HG03175 (cell line): Measurements from ENCODE around the gene BCL6.
A peak's percentile ranks its signal among the peaks of the same experiment; 100 is the strongest.

Source experiments
- ATAC-seq: cut with Tn5 transposase; IDR thresholded peaks from one replicate; pipeline ENCODE4 v1.9.1; 2021; ENCODE audit warnings: mild to moderate bottlenecking, moderate library complexity; ENCODE audit not compliant: unreplicated experiment

The BCL6 gene

DNA sequence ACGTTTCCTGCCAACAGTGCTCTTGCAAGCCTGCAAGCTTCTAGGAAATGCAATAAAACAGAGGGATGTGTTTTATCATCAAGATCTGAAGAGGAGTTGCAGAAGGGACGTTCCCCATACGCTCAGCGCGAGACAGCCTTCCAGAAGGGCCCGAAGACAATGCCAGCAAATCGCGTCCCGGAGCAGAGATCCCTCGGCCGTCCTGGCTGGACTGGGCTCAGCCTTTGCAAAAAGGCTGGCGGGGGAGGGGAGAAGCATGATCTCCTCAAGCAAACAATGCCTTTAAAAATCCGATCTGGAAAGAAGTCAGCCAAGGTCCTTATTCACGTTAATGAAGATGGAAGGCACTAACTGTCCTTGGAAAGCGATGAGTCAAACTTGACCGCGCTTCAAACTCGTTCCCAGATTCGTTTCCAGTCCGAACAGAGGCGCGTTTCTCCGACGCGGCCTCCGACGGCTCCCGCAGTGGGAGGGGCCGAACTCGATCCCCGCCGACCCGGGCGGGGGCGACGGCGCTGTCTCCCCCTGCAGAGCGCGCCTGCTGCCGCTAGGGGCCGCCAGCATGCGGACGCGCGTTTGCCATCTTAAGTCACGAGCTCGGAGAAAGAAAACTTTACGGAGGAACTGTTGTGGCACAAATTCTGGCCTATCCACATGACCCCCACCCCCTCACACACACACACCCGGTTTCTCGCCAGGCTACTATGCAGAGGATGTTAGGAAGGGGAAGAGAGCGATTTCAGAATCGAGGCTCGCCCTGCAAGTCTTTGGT lies 5.5 kb downstream of the BCL6 start:
- no peak for ATAC-seq

DNA sequence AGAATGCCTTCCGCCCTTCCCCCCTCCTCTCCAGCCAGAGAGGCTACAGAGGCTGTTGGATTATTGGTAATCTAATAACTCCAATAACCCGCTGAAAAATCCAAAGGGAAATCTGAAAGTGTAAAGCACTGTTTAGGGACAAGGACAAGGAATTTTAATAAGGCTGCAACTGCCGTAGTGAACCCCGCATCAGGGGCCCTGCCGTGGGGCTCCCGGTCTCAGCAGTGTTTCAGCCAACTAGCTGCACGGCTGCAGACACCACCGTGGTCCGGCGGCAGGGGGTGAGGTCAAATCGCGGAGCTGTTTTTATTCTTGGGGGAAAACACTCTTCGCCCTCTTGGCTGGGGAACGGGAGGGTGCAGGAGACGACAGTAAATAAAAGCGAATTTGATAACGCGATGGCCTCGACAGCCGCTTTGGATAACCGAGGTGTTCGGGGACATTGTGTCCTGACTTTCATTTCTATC lies 6.1 kb downstream of the BCL6 start:
- no peak for ATAC-seq

DNA sequence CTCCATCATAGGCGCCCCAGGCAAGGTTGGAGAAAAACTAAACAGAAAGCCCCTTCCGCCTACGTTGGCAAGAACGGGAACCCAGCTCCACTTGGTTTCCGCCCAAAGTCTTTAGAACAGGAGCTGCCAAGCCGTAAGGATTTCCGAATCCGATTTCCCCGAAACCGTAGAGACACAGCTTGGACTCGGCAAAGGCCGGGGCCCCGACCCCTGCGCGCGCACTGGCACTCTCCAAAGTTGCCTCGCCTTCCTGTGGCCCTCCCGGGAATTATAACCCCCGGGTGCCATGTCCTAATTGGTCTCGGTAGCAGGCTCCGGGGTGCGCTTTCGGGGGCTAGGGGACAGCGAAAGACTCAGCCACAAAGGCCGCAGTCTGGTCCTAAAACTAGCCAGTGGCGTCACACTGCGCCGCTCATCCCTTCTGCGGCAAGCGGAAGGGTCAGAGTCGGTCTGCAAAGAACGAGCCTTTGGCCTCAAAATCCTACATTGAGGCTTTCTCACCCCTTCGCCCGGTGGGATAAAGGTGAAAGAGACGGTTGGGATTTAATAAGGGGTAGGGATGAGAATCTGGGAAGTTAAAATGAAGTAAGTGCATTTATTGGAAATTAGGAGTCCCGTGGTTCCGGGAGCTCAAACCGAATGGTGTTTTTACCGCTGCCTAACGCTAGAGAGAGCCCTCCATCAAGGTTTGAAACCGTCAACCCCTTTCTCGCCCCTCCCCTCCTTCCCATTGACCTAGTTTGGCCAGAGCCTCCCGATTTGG lies 6.8 kb downstream of the BCL6 start:
- peak; percentile 56 for ATAC-seq

DNA sequence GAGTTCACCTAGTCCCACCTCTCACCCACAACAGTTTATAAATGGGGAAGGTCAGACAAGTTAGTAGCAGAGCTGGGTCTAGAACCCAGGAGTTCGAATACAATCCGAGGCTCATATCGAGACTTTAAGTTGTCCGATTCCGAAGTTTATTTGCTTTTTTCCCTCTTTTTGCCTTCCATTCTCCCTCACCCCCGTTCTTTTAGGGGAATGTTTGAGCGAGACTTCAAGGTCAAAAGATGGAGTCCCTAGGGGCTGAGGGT lies 7.3 kb downstream of the BCL6 start:
- ATAC-seq = no peak

DNA sequence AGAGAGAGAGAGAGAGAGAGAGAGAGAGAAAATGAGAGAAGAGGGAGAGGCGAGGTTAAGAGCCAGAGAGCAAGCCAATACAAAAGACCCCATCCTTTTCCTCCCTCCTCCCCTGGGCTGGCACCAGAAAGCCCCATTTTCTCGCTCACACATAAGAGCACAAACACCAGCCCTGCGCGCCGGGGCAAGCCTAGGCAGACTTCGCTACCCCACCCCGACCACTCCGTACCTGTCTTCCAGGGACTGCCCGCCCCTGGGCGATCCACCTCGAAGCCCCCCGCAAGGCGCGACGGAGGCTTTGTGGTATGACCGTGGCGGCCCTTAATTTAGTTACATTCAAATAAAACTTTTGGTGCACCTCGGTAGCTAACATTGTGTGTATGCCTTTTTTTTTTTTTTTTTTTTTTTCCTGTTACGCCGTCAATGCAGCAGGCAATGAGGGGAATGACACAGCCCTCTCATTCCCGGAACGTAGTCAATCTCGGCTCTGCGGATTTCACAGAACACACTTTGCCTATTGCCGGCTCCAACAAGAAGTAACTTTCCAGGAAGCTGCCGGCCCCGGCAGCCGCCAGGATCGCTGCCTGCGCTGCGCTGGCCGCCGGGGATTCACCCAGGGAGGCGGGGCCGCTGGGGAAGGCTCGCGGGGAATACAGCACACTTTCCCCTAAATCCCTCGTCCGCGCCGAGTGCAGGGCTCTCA lies 7.7 kb downstream of the BCL6 start:
- ATAC-seq = no peak

DNA sequence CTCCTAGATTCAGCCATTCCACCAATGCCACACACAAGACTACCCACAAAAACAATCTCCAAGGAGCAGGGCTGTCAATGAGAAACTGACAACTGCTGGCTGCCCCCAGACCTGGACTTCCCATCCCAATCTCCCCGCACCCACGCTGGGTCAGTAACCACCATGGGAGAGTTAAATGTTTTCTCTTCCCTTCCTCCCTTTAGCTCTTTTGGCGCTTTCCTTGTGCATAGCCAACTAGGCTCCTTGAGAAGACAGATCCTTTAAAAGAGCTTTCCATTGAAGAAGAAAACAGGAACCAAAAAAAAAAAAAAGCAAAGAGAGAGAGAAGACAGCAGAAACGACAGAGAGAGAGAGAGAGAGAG lies 8.3 kb downstream of the BCL6 start:
- no peak for ATAC-seq

DNA sequence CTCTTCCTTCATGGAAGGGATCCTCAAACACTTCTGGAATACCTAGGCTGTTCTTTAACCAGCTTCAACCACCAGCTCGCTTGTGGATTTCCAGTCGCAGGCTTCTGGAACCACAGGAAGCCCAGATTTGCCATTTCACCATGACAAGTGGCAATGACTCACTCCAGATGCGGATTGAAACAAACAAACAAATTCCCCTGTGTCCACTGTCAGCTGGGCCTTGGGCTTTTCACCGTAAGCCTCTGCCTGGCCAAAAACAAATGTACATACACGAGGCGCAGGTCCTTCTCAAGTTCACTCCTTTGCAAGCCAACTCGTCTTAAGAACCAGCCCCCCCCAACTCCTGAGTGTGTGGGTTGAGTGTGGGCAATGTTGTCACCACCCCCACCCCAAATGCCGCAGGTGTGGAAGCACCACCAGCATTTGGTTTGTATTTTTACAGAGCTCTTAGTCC lies 8.8 kb downstream of the BCL6 start:
- no peak for ATAC-seq

DNA sequence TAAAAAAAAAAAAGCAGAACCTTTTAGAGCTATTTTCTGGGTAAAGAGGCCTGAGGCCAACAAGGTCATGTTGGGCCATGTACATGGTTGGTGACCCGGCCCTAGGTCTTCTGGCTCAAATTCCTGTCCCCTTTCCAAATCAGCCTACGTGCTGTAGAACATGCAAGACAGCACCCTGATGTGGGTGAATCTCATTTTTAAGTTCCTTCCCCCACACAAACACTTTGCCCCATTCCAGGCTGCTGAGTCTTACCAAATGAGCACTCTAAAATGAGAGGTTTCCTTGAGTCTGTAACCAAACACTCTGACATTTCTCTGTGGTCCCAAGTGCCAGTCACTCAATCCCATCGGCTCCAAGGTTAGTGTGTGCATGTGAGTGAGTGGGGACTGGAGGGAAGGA lies 9.4 kb downstream of the BCL6 start:
- no peak for ATAC-seq

DNA sequence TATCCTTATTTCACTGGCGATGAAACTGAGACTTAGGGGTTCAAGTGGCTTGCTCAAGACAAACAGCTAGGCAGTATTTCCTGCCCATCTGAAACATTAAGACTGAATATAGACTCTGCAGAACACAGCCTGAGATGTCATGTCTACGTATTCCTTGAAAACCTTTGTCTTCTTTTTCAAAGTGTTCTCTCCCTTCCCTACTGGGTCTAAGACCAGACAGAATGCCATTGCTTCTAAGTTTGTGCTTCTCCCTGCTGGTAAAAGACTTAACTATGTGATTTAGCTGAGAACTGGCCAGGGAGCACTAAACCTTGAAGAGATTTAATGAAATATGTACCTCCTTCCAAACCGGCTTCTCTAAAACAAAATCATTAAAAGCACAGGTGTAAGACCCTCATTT lies 9.9 kb downstream of the BCL6 start:
- no peak for ATAC-seq

DNA sequence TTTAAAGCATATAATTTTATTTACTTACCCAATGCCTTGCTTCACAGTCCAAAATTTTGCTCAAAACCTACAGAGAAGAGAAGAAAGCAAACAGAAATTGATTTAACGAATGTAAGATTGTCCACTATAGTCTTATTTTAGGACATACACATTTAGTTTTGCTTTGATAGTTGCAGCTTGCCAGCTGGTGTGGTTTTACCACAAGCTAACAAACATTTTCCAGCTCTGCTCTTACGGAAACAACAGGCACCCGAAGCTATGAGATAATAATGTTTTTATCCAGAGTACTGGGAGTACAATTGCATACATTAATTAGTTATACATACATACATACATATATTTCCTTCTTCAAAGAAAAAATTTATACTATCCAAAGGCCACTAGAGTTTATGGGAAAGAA lies 10.4 kb downstream of the BCL6 start:
- ATAC-seq = no peak

DNA sequence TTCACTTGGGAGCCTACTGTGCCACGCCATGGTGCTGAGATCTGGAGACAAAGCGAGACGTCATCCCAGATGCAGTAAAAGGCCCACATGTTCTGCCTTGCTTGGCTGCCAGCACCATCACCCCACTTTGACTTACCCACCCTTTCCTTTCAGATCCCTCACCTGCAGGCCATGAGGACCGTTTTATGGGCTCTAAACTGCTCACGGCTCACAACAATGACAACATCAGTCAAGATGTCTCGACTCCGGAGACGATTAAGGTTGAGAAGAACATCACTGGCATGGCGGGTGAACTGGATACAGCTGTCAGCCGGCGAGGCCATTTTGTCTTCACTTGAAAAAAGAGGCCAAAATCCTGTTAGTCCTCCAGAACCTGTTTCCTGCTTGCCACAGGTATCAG lies 11.9 kb downstream of the BCL6 start:
- no peak for ATAC-seq

DNA sequence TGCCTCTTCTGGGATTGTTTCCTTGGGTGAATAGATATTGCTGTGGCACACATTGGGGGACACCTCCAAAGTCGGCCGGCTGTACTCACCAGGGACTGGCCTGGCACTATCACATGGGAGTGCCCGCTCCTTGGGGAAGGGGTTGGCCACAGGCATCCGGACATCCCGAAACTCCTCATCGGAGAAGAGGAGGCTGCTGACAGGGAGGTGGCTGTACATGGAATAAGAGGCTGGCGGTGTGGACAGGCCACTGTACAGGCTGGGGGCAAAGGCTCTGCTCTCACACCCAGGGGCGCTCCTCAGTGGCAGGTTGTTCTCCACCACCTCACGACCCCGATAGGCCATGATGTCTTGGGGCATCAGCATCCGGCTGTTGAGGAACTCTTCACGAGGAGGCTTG lies 15.7 kb downstream of the BCL6 start:
- no peak for ATAC-seq

DNA sequence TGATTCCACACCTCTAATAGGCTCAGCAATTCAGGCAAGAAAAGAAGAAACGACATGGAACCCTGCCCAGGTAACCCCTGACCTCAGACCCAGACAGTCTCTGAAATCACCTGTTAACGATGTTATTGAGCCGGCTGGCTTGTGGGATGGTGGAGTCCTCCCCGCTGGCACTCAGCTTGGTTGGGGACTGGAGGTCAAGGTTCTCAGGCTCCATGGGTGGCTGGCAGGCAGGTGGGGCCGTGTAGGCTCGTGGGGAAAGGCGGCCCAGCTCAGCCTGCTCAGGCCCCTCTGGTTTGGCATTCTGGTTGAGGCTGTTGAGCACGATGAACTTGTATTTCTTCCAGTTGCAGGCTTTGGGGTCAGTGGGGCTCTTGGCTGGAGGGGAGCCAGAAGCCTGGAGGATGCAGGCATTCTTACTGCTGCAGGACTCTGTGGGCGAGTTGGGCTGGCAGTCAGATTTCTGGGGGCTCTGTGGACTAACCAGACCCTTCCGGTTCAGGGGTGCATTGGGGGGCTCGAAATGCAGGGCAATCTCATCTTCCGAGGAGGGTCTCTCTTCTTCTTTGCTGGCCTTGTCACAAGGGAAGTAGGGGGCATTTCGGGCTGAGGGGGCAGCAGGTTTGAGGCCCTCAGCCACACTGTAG lies 16.2 kb downstream of the BCL6 start:
- ATAC-seq = no peak

DNA sequence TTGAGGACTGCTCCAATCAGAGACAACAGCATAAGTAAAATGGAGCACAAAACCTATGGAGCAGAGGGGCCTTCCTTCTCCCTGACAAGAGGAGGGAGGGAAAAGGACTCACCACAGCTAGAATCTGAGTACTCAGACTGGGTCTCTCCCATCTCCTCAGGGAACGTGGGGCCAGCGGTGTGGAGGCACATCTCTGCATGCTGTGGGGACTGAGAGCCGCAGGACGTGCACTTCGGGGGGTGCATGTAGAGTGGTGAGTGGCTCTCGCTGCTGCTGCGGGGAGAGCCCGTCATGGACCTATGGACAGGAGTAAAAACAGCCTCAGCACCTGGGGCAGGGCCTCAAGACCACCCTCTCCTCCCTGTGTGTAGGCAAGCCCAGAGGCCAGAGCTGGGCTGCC lies 17.0 kb downstream of the BCL6 start:
- no peak for ATAC-seq

DNA sequence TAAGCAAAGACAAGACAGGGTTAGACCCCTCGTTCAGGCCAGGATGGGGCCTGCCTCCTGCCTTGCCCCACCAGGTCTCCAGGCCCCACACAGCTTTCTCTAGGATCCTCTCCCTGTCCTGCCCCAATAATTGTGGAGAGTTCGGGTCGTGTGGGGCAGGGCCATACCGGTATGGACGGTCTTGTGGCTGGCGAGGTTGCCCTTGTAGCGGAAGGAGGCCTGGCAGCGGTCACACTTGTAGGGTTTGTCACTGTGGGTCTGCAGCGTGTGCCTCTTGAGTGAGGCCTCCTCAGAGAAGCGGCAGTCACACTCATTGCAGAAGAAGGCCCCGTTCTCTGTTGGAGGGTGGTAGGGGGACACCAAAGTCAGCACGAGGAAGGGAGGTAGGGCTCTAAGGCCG lies 18.7 kb downstream of the BCL6 start:
- ATAC-seq = no peak

DNA sequence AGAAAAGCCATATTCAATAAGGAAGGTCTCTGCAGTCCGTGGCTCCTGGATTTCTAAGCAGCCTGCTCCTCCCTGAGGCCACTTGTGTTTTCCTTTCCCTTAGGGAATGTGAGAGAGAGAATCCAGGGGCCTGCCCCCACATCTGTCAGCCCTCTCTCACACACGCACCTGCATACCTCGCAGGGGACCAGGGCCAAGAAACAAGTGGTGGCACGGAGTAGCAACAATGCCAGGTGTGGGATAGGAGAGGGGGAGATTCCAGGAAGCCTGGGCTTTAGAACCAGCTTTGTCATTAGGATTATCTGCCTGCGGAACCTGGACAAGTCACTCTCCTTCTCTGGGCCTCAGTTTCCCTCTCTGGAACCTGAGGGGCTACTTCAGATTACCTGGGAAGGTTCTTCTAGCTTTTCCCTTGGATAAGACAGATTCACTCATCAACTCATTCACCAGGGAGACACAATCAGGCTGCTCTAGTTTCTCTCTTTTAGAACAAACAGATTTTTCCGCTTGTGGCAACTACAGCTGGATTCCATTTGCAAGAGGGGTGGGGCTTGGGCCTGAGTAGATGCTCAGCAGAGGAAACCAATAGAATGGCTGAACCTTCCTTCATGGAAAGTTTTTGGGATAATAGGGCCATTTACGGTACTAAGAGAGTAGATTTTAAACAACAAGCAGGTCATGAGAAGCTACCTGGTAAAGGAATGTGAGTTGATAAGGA lies 19.5 kb downstream of the BCL6 start:
- no peak for ATAC-seq

DNA sequence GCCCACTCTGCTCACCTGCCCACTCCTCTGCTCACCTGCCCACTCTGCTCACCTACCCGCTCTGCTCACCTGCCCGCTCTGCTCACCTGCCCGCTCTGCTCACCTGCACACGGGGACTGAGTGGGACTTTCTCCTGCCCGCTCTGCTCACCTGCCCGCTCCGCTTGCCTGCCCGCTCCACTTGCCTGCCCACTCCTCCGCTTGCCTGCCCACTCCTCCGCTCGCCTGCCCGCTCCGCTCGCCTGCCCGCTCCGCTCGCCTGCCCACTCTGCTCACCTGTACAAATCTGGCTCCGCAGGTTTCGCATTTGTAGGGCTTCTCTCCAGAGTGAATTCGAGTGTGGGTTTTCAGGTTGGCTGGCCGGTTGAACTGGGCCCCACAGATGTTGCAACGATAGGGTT lies 20.0 kb downstream of the BCL6 start:
- no peak for ATAC-seq

DNA sequence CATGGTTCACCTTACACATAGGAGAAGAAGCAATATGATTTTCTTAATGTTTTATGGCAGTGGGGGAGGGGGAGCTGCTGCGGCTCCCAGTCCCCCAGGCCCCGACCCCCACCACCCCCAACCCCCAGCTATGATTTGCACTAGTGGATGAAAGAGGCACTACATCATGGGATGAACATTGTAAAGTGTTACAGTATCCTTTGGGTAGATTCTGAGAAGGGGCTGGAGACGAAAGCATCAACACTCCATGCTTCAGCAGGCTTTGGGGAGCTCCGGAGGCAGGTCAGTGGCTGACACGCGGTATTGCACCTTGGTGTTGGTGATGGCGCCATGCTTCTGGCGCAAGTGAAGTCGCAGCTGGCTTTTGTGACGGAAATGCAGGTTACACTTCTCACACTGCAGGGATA lies 23.1 kb downstream of the BCL6 start:
- ATAC-seq = no peak

DNA sequence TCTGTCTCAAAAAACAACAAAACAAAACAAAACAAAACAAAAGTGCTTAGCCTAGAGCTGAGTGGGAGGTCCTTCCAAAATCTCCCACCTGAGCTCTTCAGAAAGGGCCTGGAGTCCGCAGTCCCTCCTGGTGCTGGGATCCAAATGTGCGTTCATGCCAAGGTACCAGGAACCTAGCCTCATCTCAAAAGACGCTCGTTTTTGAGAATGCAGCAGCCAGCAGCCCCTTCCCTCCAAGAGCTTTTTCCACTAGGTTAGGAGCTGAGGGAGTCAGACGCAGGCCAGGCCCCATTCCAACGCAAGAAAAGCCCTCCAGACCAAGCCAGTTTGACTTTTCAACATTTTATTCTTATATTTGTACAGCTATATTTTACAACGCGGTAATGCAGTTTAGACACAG lies 24.2 kb downstream of the BCL6 start:
- no peak for ATAC-seq

DNA sequence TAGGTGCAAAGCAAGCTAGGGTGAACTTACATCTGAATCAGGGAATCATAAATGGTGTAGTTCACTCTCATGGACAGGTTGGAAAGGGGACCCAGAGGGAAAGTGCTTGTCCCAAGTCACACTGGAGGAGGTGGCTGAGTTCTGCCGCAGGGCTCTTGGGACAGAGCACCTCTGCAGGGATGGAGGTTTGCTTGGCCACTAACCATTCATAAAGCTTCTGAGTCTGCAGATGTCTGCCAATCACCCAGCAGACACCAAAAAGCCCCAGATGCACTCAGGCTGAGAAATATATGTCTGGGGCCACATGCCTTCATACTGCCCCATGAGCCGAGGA lies 25.0 kb downstream of the BCL6 start:
- ATAC-seq = no peak
